ENCODE data around the gene FKRP. TPM values are rescaled to one million over a fixed set of nuclear protein-coding genes. Genes with fewer than 3 reads are reported as not detected.
"Not testable (repeated sequence)": the region's sequence is repeated elsewhere in the genome, so short reads cannot be mapped to it uniquely, and the experiment has no call there.

The FKRP gene
- polyA plus RNA-seq, 3 donors, result 16.2 to 18.4 (median 17.6) TPM

DNA sequence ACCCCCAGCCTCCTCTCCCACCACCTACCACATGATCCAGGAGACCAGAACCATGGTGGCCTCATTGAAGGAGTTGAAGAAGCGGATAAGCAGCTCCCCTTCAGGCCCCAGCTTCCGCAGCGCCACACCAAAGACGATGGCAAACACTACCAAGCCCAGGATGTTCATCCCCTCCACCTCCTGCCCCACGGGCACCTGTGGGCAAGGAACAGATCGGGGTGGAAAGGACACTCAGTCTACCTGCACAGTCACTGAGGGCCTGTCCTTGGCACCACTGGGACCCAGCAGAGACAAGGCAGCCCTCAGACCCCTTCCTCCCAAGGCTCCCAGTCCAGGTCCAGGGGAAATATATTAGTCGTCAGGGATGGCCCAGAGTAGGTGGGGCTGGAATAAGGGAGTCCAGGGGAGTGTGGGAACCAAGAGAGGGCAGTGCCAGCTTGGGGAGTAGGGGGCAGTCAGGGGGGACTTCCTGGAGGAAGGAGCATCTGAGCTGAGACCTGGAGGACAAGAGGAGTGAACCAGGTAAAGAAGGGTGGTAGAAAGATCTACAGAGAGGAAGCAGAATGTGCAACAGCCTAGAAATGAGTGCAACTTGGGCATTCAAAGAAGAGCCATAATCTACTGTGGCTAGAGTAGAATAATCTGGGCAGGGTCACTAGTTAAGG, 36.6 kb downstream of the FKRP start:
- no peak for DNase-seq (ENCODE audit: low read depth in 3 of 3, low spot score in 2 of 3)

DNA sequence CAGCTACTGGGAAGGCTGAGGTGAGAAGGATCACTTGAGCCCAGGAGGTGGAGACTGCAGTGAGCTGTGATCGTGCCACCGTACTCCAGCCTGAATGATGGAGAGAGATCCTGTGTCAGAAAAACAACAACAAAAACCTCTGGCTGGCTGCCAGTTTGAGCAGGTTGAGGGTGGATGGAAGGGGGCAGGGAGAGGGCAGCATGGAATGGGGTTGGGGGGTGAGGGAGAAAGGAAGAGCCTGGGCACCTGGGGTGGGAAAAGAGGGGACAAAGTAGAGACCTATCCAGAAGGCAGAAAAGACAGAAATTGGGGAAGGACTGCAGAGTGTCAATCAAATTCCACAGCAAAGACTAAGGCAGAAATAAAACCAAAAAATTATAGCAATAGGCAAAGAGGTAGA, 37.8 kb downstream of the FKRP start:
- no peak for DNase-seq (ENCODE audit: low read depth in 3 of 3, low spot score in 2 of 3)

DNA sequence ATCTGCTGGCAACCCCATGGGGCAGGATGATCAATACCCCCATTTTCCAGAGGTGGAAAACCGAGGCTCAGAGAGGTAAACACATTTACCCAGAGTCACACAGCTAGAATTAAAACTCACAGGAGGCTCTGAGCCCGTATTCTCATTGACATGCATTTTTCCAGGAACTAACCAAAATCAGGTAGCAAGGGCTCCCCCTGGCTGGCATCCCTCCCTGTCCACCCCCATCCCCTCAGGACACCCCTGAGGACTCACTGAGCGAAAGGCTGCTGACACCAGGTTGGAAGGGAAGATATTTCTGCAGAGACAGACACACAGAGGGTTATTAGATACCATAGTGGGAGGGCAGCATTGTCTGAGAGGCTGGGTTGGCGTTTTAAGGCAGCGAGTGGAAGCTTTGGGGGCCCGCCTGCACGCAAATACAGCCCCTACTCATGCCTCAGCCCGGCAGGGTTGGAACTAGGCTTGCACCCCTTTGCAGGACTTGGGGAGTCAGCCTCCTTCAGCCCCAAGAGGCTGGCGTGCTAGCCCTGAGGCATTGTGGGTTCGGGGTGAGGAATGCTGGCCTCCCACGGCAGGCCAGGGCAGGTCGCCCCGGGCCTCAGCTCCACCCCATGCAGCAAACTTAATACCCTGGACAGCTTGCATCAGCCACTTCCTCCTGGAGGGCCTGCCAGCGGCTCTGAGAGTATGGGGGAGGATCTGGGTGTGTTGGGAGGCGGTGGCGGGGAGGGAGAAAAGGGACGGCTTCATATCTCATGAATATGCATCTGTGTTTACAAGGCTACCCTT, 38.6 kb downstream of the FKRP start:
- DNase-seq (ENCODE audit: low read depth in 3 of 3, low spot score in 2 of 3), result peak in 1 of 3 donors; percentile 36

DNA sequence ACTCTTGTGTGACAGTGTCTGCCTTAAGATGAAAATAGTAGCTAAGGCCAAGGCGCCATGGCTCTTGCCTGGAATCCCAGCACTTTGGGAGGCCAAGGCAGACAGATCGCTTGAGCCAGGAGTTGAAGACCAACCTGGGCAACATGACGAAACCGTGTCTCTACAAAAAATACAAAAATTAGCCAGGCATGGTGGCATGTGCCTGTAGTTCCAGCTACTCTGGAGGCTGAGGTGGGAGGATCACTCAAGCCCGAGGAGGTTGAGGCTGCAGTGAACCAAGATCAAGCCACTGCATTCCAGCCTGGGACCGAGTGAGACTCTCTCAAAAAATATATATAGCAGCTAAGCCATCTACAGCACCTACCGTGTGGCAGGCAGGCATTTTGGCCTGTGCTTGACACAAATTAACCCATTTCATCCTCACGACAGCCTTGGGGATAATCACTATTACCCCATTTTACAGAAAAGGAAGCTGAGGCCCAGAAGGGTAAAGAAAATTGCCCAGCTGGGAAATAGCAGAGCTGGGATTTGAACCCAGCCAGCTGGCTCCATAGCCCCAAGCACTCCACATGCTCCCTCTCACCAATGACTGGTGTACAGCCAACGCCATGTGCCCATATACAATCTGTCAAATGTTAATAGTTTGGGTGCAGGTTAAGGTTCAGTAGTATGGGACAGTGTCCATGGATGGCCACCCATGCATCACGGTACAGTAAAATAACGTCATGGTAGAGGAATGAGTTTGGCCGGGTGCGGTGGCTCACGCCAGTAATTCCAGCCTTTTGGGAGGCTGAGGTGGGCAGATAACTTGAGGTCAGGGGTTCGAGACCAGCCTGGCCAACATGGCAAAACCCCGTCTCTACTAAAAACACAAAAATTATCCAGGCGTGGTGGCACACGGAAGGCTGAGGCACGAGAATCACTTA, 39.5 kb downstream of the FKRP start:
- no peak for DNase-seq (ENCODE audit: low read depth in 3 of 3, low spot score in 2 of 3)

DNA sequence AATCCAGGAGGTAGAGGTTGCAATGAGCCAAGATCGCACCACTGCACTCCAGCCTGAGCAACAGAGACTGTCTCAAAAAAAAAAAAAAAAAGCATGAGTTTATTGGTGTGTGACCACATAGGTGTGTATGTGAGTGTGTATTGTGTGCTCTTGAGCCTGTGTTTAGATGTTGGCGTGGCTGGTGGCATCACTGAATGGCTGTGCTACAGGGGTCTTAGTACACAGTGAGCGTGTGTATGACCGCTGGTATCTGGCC, 40.1 kb downstream of the FKRP start:
- no peak for DNase-seq (ENCODE audit: low read depth in 3 of 3, low spot score in 2 of 3)

DNA sequence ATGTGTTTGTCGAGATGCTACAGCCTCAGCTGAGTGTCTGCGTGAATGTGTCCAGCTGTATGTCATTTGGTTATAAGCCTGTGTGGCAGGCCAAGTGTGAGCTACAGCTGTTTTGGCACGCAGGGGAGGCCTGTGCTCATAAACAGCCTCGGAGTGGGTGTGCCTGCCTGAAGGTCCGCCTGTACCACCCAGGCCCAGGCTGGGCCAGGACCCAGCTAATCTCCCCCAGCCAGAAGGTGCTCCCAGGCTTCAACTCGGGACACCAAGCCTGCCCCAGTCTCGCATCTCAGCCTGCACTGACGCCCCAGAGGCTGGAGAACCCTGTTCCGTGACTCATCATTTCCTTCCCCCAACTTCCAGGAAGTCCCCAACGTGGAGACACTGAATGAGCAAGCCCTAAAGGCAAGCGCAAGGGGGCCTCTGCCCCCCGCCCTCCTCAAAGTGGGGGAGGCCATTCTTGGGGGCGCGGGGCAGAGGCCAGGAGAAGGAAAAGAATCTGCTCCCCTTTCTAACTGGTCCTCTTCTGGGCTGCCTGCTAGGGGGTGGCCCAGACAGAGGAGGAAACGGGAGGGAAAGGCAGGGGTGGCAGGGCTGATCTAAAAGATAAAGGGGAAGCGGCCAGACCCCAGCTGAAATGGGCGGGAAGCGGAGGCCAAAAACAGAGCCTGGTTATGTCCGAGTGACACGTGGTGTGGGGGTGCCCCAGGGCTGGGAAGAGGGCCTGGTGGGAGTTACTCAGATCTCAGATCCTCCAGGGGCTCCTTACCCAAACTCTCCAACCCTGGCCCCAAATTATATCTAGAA, 40.6 kb downstream of the FKRP start:
- peak in 1 of 3 donors; percentile 59 for DNase-seq (ENCODE audit: low read depth in 3 of 3, low spot score in 2 of 3)

DNA sequence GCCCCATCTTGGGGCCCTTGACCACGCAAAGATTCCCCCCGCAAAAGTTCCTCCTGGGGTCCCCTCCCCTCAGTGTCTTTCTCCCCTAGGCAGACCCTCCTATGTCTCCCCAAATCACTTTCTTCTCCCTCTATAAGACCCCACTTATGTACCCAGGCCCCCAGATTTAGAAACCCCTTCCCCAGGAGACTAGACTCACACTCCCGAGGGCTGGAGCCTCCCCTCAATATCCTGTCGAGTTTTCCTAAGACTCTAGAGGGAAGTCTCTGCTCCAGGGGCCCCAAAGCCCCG, 41.1 kb downstream of the FKRP start:
- no peak for DNase-seq (ENCODE audit: low read depth in 3 of 3, low spot score in 2 of 3)

DNA sequence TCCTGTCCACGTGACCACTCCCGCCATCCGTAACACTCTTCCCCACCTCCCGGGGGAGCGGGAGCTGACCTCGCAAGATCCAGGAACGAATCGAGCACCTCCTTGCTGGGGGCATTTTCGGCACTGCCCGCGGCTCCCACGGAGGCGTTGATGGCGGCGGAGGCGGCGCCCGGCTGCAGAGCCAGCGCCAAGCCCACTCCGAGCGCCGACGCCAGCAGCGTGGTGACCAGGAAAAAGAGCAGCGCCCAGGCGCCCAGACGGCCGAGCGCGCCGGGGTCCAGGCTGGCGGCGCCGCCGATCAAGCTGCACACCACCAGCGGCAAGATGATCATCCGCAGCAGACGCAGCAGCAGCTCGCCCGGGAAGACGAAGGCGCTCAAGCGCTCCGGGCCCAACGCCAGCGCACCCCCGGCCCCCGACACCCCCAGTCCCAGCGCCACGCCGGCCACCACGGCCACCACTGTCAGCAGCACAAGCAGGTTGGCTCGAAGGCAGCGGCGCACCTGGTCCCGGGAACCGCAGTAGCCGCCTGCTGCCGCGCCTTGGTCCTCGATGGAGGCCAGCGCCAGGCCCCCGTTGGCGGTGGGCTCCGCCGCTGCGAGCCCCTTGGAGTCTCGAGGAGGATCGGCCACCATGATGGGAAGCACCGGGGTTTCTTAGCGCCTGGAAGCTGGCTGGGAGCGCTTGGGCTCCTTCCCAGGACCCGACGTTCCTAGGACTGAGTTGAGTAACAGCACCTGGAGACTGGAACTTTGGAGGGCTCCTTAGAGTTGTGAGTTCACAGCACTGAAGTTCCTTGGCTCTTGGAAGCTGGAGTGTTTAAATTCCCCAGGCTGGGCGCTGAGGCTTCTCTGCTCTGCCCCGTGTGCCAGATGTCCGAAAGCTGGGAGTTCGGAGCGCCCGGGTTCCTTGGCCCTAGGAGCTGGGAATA, 41.7 kb downstream of the FKRP start:
- no peak for DNase-seq (ENCODE audit: low read depth in 3 of 3, low spot score in 2 of 3)

DNA sequence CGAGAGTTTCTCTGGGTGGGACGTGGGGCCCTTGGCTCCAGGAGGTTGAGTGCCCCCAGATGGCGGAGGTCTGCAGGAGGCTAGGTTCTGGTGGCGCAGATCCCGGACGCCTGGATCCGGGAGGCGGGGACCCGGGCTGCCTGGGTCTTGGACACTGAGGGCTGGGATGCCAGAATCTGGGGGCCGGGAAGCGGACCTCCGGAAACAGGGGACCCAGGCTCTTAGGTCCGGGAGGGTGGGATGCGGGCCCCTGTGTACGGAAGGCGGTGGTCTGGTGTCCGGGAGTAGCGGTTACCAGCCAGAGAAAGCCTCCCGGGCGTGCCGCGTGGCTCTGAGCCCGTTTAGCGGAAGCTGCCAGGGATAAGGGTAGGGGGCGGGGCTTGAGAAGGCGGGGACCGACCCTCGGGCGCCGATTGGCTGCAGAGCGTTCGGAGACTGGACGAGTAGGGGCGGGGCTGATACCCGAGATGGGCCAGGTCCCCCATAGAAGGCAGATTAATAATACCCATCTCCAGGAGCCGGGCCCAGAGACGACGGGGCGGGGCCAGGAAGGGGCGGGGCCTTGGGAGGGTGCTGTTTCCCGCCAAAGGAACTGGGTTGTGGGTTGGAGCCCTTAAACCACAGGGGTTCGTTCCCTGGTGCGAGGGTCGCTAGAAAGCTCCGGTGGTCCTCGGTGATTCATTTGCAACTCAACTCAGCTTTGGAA, 42.6 kb downstream of the FKRP start, which contains the start of gene SLC1A5:
Gene SLC1A5, minus strand, starts transcription at position 333 of the 706 bp plus-strand sequence. CDS start 629 bp downstream, outside the sequence.
- DNase-seq (ENCODE audit: low read depth in 3 of 3, low spot score in 2 of 3), result peak in 2 of 3 donors; percentile 80 to 86

DNA sequence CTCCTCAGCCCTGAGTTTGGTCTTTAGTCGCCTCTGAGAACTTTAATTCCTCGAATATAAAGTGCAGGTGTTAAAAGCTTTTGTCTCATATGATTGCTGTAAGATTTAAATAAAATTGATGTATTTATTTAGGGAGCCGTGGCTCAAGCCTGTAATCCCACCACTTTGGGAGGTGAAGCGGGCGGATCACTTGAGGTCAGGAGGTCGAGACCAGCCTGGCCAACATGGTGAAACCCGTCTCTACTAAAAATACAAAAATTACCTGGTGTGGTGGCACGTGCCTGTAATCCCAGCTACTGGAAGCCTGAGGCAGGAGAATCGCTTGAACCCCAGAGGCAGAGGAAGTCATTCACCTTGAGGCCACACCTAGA, 43.1 kb downstream of the FKRP start:
- no peak for DNase-seq (ENCODE audit: low read depth in 3 of 3, low spot score in 2 of 3)

DNA sequence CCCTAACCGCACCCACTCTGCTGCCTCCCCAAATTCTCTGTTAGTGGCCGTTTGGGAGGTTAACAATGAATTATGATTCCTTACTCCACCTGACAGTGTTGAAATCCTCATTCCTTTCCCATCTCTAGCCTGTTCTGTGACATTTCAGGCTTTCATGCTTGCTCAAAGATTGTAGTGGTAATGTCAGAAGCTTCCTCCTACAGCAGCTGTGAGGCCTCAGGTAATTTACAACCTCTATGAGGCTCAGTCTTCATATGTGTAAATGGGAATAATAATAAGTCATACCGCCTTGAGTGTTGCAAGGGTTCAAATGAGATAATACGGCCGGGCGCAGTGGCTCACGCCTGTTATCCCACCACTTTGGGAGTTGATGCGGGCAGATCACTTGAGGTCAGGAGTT, 43.5 kb downstream of the FKRP start:
- no peak for DNase-seq (ENCODE audit: low read depth in 3 of 3, low spot score in 2 of 3)

DNA sequence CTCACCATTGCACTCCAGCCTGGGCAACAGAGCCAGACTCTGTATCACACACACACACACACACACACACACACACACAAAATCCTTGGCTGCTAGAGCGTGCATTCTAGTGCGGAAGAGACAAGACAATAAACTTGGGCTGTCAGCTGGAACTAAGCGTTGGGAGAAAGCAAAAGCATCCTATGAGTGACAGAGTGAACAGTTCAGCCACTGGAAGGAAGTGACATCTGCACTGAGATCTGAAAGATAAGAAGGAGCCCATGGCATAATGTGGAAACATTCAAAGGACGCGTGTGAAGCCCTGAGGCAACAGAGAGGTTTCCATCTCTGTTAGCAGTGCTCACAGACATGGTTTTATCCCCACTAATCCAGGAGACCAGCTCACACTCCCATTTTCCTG, 46.1 kb downstream of the FKRP start:
- no peak for DNase-seq (ENCODE audit: low read depth in 3 of 3, low spot score in 2 of 3)

DNA sequence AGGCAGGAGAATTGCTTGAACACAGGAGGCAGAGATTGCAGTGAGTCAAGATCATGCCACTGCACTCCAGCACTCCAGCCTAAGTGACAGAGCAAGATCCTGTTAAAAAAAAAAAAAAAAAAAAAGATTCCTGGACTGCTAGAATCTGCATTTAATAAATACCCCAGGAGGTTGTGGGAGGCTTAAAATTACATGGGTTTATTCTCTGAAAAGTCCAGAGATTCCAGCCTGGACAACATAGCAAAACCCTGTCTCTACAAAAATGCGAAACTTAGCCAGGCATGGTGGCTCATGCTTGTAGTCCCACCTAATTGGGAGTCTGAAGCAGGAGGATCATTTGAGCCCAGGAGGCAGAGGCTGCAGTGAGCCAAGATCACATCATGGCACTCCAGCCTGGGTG, 52.0 kb downstream of the FKRP start:
- DNase-seq (ENCODE audit: low read depth in 3 of 3, low spot score in 2 of 3), result no peak

DNA sequence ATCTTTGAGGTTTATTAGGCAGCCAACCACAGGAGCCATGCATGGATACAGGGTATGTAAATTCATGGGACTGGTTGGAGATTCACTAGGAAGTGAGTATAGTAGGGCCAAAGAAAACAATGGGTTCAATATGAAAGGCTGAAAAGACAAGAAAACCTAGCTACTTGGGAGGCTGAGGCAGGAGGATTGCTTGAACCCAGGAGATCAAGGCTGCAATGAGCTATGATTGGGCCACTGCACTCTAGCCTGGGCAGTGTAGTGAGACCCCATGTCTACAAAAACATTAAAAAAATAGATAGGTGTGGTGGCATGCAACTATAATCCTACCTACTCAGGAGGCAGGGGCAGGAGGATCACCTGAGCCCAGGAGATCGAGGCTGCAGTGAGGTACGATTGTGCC, 52.9 kb downstream of the FKRP start:
- no peak for DNase-seq (ENCODE audit: low read depth in 3 of 3, low spot score in 2 of 3)

DNA sequence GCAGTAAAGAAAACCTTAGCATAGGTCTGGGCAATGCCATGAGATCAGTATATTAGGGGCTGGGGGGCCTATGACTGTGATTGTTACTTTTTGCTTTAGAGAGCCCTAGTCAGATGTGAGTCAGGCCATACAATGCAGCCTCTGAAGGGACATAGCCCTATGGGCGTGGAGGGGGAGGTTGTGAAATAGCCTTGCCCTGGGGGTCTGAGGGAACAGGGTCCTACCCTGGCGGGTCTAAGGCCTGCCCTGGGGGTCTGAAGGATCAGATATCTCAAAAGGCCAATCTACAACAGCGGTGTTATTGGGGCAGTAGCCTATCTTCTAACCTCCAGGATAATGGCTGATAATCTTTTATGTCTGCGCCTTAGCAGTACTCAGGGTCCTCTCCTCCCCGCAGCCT, 56.3 kb downstream of the FKRP start:
- no peak for DNase-seq (ENCODE audit: low read depth in 3 of 3, low spot score in 2 of 3)

DNA sequence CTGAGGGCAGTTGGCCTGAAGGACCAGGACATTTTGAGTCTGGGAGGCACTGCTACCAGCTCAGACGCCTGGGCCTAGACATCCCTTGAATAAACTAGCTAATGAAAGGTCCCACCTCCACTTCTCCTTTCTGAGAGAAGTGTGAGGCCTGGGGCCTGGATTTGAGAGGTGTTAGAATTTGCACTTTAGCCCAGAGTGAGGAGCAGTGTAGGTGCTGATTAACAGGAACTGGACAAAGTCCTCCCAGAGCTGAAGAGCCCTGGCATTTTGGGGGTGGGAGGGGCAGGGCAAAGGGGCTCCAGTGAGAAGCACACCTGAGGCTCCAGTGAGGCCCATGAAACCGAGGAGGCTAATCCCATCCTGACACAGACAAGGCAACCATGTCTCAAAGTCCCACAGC, 57.7 kb downstream of the FKRP start:
- DNase-seq (ENCODE audit: low read depth in 3 of 3, low spot score in 2 of 3), result no peak

DNA sequence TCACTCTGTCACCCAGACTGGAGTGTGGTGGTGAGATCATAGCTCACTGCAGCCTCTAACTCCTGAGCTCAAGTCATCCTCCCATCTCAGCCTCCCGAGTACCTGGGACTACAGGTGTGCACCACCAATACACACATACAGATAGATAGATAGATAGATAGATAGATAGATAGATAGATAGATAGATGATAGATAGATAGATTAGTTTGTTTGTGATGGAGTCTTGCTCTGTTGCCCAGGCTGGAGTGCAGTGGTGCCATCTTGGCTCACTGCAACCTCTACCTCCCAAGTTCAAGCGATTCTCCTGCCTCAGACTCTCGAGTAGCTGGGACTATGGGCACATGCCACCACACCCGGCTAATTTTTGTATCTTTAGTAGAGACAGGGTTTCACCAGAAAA, 58.6 kb downstream of the FKRP start:
- DNase-seq (ENCODE audit: low read depth in 3 of 3, low spot score in 2 of 3), result not testable (repeated sequence)

DNA sequence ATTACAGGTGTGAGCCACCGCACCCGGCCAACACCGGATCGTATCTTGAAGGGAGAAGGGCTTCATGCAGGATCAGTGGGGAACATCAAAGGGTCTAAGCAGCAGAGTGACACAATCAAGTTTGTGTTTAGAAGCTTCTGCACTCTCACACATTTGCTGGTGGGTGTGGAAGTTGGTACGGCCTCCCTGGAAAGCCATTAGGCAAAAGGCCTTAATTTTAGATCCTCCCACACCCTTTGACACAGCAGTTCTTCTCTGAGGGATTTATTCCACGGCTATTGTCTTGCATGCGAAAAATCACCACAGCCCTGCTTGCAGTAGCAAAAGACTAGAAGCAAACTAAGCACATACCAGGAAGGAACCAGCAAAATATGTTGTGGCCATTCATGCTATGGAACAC, 60.8 kb downstream of the FKRP start:
- DNase-seq (ENCODE audit: low read depth in 3 of 3, low spot score in 2 of 3), result no peak

All from right renal cortex interstitium (tissue), 3 donors.